GM08714 (cell line): ENCODE results near the gene SMC3.
"Not testable (repeated sequence)": the region's sequence is repeated elsewhere in the genome, so short reads cannot be mapped to it uniquely, and the experiment has no call there.

ENCODE experiments used
- H3K4me3 ChIP-seq: fragments of 200-500 bp; sonication (Bioruptor generic); 2 replicates; pipeline ENCODE4 v1.5.1; 2014; ENCODE audit warnings: mild to moderate bottlenecking, low read length, inconsistent platforms
- ZNF274 ChIP-seq: IDR thresholded peaks from 2 replicates; pipeline ENCODE4 v1.6.1; 2012; ENCODE audit warnings: mild to moderate bottlenecking, low read depth, low read length

The SMC3 gene

DNA sequence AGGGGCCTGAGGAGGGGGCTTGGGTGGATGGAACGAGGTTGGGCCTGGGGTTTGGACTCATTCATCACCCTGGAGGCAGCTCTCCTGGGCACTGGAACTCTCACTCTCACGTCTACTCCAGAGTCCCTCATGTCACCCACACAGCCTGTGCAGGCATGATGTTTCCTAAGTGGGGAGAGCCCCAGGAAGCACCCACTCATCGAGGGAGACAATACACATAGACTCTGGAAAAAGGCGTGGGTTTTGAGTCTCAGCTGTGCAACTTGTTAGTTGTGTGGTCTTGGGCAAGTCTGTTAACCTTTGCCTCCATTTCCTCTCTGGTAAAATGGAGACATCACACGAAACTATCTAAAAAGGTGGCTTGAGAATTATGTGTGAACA, 50.7 kb downstream of the SMC3 start:
- no peak overlapping the region for H3K4me3 ChIP-seq
- TF ChIP-seq ZNF274, result no peak

DNA sequence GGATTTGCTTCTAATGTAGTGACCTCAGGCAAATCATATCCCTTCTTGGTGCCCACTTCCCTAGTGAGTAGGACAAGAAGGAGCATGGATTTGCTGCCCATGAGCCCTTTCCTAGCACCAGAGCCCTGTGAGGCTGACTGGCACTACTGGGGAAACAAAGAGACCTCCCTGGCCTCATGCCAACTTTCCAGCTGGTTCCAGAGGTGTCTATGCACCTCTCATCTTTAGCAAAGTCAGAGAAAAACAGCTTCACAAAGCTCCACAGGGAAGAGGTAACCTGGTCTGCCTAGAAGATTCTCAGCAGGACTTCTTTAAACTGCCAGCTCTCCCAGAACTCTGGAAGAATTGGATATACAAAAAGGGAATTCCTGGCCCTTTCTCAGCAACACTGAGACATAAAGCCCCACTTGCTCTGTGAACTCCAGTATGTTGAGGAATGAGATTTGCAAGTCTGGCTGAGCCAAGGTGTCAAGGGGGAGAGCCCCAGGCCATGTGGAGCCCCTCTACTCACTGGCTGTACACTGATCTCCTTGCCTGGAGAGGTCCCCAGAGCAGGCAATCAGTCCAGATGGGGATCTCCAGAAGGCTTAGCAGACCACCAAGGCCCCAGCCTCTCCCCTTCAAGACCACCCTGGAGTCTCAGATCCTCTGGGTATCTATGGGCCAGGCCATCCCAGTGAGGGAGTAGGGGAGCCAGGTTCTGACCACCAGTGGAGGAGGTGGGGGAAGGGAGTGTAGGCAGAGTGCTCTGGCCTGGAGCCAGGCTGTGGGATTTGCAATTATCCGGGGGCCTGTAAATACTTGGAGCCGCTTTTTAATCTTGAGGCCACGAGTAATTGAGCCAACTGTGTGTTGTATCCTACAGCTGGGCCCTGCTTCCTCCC, 52.3 kb downstream of the SMC3 start:
- no peak for TF ChIP-seq ZNF274
- no peak overlapping the region for H3K4me3 ChIP-seq

DNA sequence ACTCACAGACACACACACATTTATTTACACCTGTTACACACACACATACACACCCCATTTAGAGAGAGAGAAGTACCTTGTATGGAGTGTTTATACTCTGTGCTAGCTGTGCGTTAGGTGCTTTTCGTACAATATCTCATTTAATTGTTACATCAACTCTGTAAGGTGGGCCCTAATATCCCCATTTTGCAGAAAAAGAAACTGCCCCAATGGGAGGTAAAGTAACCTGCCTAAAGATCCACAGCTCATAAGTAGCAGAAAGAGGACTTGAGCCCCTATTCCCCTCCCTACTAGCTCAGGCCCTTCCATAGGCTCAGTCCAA, 52.9 kb downstream of the SMC3 start:
- no peak for TF ChIP-seq ZNF274
- no peak overlapping the region for H3K4me3 ChIP-seq

DNA sequence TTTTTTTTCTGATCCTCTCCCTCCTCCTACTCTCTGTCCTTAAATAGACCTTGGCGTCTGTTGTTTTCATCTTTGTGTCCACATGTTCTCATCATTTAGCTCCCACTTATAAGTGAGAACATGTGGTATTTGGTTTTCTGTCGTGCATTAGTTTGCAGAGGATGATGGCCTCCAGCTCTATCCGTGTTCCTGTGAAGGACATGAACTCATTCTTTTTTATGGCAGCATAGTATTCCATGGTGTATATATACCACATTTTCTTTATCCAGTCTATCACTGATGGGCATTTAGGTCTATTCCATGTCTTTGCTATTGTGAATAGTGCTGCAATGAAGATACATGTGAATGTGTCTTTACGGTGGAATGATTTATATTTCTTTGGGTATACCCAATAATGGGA, 55.8 kb downstream of the SMC3 start:
- H3K4me3 ChIP-seq, result not testable (repeated sequence)

DNA sequence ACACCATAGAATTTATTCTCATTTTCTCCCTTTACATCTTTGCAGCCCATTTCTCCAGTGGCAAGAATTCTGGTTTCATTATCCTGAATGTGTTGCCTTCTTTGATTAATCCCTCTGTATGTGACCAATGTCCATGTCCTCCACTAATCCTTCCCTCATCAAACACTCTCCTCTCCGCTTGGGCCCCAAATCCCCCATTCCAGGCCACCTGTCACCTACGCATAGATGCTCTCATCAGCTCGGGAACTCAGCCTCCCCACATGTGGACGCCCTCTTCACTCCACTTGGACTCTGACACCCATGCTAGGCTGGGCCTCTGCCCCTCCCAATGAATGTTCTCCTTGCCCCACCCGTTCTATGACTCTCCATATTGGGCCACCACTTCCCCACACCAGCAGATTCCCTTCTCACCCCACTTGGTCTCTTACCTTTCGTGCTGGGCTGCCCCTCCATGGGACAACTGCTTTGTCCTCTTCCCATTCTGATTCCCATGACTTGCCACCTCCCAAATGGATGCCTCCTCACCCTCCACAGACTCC, 57.9 kb downstream of the SMC3 start:
- H3K4me3 ChIP-seq, result no peak overlapping the region
- no peak for TF ChIP-seq ZNF274

DNA sequence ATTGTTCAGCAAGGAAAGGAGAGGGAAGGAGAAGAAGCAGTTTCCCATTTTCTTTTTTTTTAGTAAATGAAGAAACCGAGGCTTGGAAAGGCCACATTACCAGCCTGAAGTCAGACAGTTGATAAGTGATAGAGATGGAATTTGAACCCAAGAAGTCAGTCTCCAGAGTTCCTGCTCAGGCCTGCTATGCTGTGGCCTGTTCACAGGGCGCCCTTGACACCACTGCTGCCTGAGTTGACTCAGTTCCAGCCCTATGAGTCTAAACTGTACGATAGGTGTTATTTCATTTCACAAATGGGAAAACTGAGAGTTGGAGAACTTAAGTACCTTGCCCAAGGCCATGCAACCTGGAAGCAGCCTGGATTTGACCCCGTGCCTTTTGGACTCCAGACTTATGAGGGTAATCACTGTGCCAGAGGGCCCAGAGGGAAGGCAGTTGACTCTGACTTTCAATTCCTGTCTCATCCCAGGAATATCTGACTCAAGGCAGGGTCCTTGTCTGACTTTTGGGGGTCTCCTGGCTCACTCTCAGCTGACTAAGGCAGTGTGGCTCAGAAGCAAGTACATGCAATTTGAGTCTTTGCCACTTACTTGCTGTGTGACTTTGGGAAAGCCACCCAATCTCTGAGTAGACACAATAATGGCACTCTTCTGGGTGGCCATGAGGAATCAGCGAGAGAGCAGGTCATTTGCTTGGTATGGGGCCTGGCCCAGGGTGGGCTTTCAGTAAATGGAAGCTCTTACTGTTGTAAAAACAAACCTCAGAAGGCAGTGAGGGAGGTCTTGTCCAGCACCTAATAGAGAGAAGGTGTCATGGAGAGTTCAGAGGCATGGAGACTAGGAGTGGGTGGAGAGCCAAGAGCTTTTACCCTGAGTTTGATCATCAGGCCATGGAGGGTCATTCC, 58.7 kb downstream of the SMC3 start:
- no peak for TF ChIP-seq ZNF274
- H3K4me3 ChIP-seq, result no peak overlapping the region

DNA sequence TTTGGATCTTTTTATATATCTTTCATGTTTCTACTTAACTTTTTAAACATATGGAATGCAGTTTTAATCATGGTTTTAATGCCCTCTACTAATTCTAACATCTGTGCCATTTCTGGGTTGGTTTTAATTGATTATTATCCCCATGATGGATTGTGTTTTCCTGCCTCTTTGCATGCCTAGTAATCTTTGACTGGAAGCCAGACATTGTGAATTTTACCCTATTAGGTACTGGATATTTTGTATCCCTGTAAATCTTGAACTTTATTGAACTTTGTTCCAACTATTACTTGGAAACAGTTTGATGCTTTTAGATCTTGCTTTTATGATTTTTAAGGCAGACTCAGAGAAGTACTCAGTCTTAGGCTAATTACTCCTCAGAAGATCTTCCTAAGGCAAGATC, 60.7 kb downstream of the SMC3 start:
- H3K4me3 ChIP-seq, result no peak overlapping the region
- TF ChIP-seq ZNF274, result no peak

DNA sequence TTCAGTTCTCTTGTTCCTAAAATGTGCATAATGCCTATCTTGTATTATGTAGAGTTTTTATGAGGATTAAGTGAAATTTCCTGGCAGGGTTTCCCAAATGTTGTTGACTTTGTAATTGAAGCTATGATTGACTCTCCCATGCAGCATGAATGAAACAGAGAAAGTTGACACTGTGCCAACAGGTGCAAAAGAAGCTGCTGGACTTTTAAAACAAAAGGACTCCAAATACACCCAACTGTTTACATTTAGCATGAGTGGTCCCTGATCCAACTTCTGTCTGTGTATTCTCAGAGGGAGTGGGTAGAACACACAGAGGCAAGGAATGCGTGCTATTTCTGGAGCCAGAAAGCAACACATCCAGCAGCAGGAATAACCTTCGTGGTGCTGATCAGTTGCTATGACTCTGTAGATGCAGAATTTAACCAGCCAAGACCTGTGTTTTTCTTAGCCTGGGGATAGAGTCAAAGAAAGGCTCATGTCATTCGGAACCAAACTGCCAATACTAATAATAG, 62.2 kb downstream of the SMC3 start:
- no peak overlapping the region for H3K4me3 ChIP-seq
- TF ChIP-seq ZNF274, result no peak

DNA sequence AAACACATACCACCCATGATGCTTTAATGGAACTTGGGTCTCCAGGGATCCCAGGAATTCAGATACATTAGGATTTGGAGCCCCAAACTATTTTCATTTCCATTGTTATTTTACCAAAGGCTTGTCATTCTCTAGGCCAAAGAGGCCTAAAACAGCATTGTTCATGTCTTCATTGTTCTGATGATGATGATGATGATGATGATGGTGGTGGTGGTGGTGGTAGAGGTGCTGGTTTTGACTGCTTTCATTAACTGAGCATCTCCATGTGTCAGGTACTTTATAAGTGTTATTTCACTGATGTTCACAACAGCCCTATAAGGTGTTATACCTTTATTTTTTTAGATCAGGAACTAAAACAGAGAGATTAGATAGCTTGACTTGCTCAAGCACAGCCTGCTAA, 64.4 kb downstream of the SMC3 start:
- no peak overlapping the region for H3K4me3 ChIP-seq
- no peak for TF ChIP-seq ZNF274

DNA sequence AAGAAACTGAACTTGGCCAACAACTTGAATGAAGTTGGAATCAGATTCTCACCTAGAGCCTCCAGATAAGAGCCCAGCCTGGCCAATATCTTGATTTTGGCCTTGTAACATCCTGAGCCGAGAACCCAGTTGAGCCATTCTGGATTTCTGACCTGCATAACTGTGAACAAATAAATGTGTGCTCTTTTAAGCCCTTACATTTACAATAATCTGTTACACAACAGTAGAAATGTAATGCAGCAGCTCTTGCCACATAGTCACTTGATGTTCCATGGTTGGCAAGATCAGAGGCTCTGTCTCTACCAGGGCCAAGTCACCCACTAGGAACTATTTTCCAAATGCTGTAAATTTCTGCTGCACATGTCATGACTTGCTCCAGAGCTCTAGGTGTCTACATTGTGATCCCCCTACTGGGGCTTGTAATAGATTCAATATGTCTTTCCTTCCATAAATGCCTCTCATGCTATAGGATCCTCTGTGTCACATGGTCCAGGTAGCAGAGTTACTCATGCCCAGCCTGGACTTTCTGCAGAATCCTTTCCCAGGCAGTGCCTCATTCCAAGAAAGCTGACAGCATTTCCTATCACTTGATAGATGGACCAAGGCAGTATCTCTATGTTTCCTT, 65.2 kb downstream of the SMC3 start:
- no peak overlapping the region for H3K4me3 ChIP-seq
- no peak for TF ChIP-seq ZNF274

DNA sequence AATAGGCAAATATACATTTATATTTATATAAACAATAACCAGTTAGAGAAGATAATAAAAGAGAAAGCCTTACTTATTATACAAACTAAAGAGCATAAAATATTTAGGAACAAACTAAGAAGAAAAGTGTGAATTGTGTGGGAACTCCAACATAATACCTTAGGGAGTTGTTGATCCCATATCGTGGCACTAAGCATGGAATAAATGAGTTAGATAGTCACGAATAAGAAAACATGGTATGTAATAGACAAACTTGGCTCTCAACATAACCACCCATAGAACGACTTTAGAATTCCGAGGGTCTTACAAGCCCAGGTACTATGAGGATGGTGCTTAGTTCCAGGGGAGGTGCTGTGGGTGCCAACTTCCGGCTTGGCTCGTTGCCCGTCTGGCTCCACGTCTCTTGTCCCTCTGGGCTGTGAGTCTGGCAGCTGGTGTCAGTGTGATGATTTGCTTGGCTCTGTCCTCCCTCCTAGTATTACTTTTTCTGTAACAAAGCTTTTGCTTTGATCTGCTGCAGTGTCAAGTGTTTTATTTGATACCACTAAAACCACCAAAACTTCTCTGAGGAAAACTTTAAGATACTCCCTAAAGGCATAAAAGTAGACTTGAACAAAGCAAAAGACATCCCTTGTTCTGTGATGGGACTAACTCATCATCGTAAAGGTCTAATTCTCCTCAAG, 67.2 kb downstream of the SMC3 start:
- TF ChIP-seq ZNF274, result no peak
- no peak overlapping the region for H3K4me3 ChIP-seq

DNA sequence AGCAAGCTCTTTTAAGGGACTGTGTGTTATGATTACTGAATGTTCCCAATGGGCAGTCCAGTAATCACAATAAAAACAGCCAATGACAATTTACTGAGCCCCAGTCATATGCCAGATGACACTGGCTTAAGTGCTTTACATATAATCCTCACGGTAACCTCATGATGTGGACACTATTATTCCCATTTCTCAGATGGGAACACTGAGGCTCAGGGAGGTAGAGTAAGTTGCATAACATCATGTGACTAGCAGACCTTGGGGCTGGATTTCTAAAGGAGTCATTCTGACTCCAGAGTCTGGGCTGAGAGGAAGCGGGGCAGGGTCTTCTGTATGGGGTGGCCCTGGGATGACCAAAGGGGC, 69.1 kb downstream of the SMC3 start:
- H3K4me3 ChIP-seq, result no peak overlapping the region
- no peak for TF ChIP-seq ZNF274

DNA sequence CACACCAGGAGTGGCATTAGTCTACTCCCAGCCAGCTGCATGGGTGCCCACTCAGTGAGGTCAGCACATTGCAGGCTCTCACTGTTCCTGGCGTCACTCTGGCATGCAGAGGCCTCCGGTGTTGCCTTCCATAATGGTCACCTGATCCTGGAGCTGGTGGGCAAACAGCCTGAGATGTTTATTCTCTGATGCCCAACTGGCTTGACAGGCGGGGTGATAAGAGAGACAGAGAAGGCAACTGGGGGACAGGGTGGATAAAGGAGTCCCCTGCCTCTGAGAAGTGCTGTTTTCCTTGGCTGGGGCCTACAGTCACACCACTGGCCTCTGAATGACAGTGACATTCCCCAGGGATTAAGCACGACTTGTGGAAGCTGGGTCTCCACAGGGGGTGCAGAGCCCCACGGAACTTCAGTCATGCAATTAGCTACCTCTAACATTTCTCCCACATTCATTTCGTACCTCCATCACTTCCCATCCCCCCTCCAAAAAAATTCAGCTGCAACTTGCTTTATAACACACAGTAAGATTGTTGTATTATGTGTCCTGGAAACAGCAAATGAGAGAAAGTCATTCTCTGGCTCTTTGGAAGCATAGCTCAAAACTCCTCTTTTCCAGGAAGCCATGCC, 69.5 kb downstream of the SMC3 start:
- no peak for TF ChIP-seq ZNF274
- H3K4me3 ChIP-seq, result no peak overlapping the region

DNA sequence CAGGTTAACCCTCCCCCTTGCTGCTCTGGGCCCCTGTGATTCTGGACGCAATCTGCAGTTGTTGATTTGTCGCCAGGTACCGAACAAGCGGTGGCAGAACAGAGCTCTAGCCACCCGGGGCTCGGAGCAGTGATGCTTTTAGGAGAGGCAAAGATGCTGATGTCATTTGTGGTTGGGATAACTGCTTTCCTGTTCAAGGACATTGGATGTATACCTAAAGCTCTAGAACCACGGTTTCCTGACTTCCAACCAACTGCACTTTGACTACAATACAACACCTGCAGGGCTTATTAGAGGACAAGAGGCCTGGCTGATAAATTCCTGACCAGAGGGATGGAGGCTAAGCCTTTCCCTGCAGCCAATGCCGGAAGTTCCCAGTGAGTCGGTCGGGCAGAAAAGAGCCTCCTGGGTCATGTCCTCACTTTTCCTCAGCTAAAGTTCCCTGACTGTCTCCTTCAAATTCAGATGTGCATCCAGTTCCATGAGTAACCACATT, 70.1 kb downstream of the SMC3 start:
- TF ChIP-seq ZNF274, result no peak
- H3K4me3 ChIP-seq, result no peak overlapping the region
